ENCODE data around the gene SYCN.

- no peak for TF ChIP-seq CTCF (IDR thresholded peaks at IDR 0.05)
- TF ChIP-seq POLR2A (IDR thresholded peaks at IDR 0.05), result no peak
These were observed 33.5 kb downstream of the SYCN start for GRCh38 chr19:39170386-39171231.
